GM12865 (cell line): Measurements from ENCODE around the gene WDR19.

ENCODE experiments used
- DNase-seq: peaks from one replicate; pipeline ENCODE4 v3.0.0; 2010; ENCODE audit warnings: low read depth
- H3K4me3 ChIP-seq: 2 replicates; pipeline ENCODE4 v1.5.1; 2011; ENCODE audit warnings: mild to moderate bottlenecking, low read depth, low read length, control low read depth
- CTCF ChIP-seq: IDR thresholded peaks from 2 replicates; pipeline ENCODE4 v1.5.1; 2011; ENCODE audit warnings: low read length, control low read depth, low read depth, inconsistent platforms; ENCODE audit not compliant: insufficient read depth; ENCODE audit errors: missing control alignments

The WDR19 gene

GRCh38 chr4:39237179-39237578, 54.9 kb downstream of the WDR19 start:
- DNase-seq, result no peak
- no peak for TF ChIP-seq CTCF
- H3K4me3 ChIP-seq, result no peak overlapping the region

GRCh38 chr4:39243462-39243861, 61.1 kb downstream of the WDR19 start:
- no peak overlapping the region for H3K4me3 ChIP-seq
- TF ChIP-seq CTCF, result no peak
- DNase-seq, result no peak

GRCh38 chr4:39255266-39255665, 72.9 kb downstream of the WDR19 start:
- no peak for TF ChIP-seq CTCF
- H3K4me3 ChIP-seq, result no peak overlapping the region
- no peak for DNase-seq

- no peak for TF ChIP-seq CTCF
- no peak for DNase-seq
- no peak overlapping the region for H3K4me3 ChIP-seq
Measured at GRCh38 chr4:39255871-39256270, 73.5 kb downstream of the WDR19 start.

- TF ChIP-seq CTCF, result no peak
- no peak for DNase-seq
- H3K4me3 ChIP-seq, result no peak overlapping the region
Measured at GRCh38 chr4:39256436-39256835, 74.1 kb downstream of the WDR19 start.

- no peak for DNase-seq
- TF ChIP-seq CTCF, result no peak
- no peak overlapping the region for H3K4me3 ChIP-seq
Measured at GRCh38 chr4:39259571-39260330, 77.4 kb downstream of the WDR19 start.

GRCh38 chr4:39263895-39264294, 81.6 kb downstream of the WDR19 start:
- no peak for DNase-seq
- no peak overlapping the region for H3K4me3 ChIP-seq
- no peak for TF ChIP-seq CTCF
